HG03139 (cell line): ENCODE results near the gene EFCAB13.

Experiments used
- ATAC-seq: cut with Tn5 transposase; IDR thresholded peaks from one replicate; pipeline ENCODE4 v1.9.1; 2021; ENCODE audit not compliant: unreplicated experiment

The EFCAB13 gene

GRCh38 chr17:47323382-47324223 is at the start of gene EFCAB13:
Gene EFCAB13, plus strand, starts transcription at chr17:47323955. Its CDS starts 4,399 bp downstream, at chr17:47328354.
- ATAC-seq, result peak; percentile 78

- no peak for ATAC-seq
Observed at GRCh38 chr17:47274319-47275069, 49.3 kb upstream of the EFCAB13 start.

- no peak for ATAC-seq
Observed at GRCh38 chr17:47275245-47275984, 48.3 kb upstream of the EFCAB13 start.

- ATAC-seq, result no peak
Observed at GRCh38 chr17:47276444-47276843, 47.3 kb upstream of the EFCAB13 start.

GRCh38 chr17:47276868-47277267 is 46.9 kb upstream of the EFCAB13 start:
- no peak for ATAC-seq

- ATAC-seq, result no peak
Observed at GRCh38 chr17:47277921-47278320, 45.8 kb upstream of the EFCAB13 start.

- no peak for ATAC-seq
Observed at GRCh38 chr17:47278561-47278960, 45.2 kb upstream of the EFCAB13 start.

- no peak for ATAC-seq
Observed at GRCh38 chr17:47279062-47279801, 44.5 kb upstream of the EFCAB13 start.

- ATAC-seq, result no peak
Observed at GRCh38 chr17:47280072-47280811, 43.5 kb upstream of the EFCAB13 start.

- ATAC-seq, result no peak
Observed at GRCh38 chr17:47281216-47281615, 42.5 kb upstream of the EFCAB13 start.

GRCh38 chr17:47285003-47285402 is 38.8 kb upstream of the EFCAB13 start:
- ATAC-seq, result no peak

- ATAC-seq, result peak; percentile 59
Observed at GRCh38 chr17:47286198-47286914, 37.4 kb upstream of the EFCAB13 start.

GRCh38 chr17:47287068-47287467 is 36.7 kb upstream of the EFCAB13 start:
- peak; percentile 7 for ATAC-seq

- no peak for ATAC-seq
Observed at GRCh38 chr17:47287639-47288038, 36.1 kb upstream of the EFCAB13 start.

- no peak for ATAC-seq
Observed at GRCh38 chr17:47288531-47289116, 35.1 kb upstream of the EFCAB13 start.

GRCh38 chr17:47289302-47289701 is 34.5 kb upstream of the EFCAB13 start:
- no peak for ATAC-seq

- ATAC-seq, result no peak
Observed at GRCh38 chr17:47290870-47291241, 32.9 kb upstream of the EFCAB13 start.

GRCh38 chr17:47291242-47291873 is 32.4 kb upstream of the EFCAB13 start:
- ATAC-seq, result no peak

GRCh38 chr17:47292206-47292605 is 31.5 kb upstream of the EFCAB13 start:
- ATAC-seq, result no peak
